Natural killer cell (primary cell): ENCODE results near the gene ACSM2B. TPM values are rescaled to one million over a fixed set of nuclear protein-coding genes. Genes with fewer than 3 reads are reported as not detected.
"Not testable (repeated sequence)": the region's sequence is repeated elsewhere in the genome, so short reads cannot be mapped to it uniquely, and the experiment has no call there.

ENCODE experiments used
- ATAC-seq, 3 donors: fragments of 150-1000 bp in 2 of 3; fragments of 200-7000 bp in 1 of 3; cut with Tn5 transposase; 1 replicate in 1 of 3; 2 replicates in 2 of 3; pipeline ENCODE4 v1.10.0; 2021; ENCODE audit warnings: mild to moderate bottlenecking in 2 of 3, moderate library complexity in 2 of 3
- DNase-seq, 2 donors: peaks; one replicate each; pipeline versions ENCODE4 v3.0.0 to v3.0.0-alpha.2; 2013 to 2021; ENCODE audit warnings: mixed read lengths in 1 of 2
- H3K27ac ChIP-seq: one replicate; pipeline ENCODE4 v1.5.1; 2013; ENCODE audit warnings: mild to moderate bottlenecking, low read length
- H3K27me3 ChIP-seq: one replicate; pipeline ENCODE4 v1.6.1; 2013; ENCODE audit warnings: low read length; ENCODE audit not compliant: control insufficient read depth, insufficient read depth
- H3K36me3 ChIP-seq: one replicate; pipeline ENCODE4 v1.6.1; 2013; ENCODE audit warnings: low read length; ENCODE audit not compliant: control insufficient read depth, insufficient read depth
- H3K4me1 ChIP-seq: one replicate; pipeline ENCODE4 v1.6.1; 2013; ENCODE audit warnings: low read length; ENCODE audit not compliant: control insufficient read depth, insufficient read depth
- H3K4me3 ChIP-seq: one replicate; pipeline ENCODE4 v1.5.1; 2013; ENCODE audit warnings: low read length
- H3K9me3 ChIP-seq: one replicate; pipeline ENCODE4 v1.6.1; 2013; ENCODE audit warnings: low read length; ENCODE audit not compliant: control insufficient read depth, insufficient read depth
- H3K27ac Mint-ChIP-seq, 2 donors: one replicate each; pipeline ENCODE4 v1.8.0; 2022; ENCODE audit warnings: mild to moderate bottlenecking in 2 of 2, mixed read lengths in 2 of 2, moderate library complexity in 1 of 2
- H3K27me3 Mint-ChIP-seq, 2 donors: one replicate each; pipeline ENCODE4 v1.8.0; 2022; ENCODE audit warnings: low read depth in 2 of 2, mixed read lengths in 2 of 2
- H3K36me3 Mint-ChIP-seq: one replicate; pipeline ENCODE4 v1.8.0; 2022; ENCODE audit warnings: mixed read lengths
- H3K4me1 Mint-ChIP-seq, 2 donors: one replicate each; pipeline ENCODE4 v1.8.0; 2022; ENCODE audit warnings: mixed read lengths in 2 of 2
- H3K4me3 Mint-ChIP-seq: one replicate; pipeline ENCODE4 v1.8.0; 2022; ENCODE audit warnings: mild to moderate bottlenecking, moderate library complexity, mixed read lengths
- H3K9me3 Mint-ChIP-seq, 2 donors: one replicate each; pipeline ENCODE4 v1.8.0; 2022; ENCODE audit warnings: mixed read lengths in 2 of 2
- CTCF ChIP-seq: fragments of 200-600 bp; IDR thresholded peaks from one replicate; pipeline ENCODE4 v1.8.0; 2022; ENCODE audit warnings: antibody characterized with exemption
- WGBS: methylation state at CpG from one replicate; pipeline ENCODE4 v1.1.7; 2013; ENCODE audit warnings: missing lambda C conversion rate; ENCODE audit not compliant: insufficient coverage; 5-methylcytosine and 5-hydroxymethylcytosine counted together
- intact Hi-C: fragments of 100-400 bp; cut with micrococcal nuclease; formaldehyde crosslinking; loops from one replicate; pipeline ENCODE4 v1.14.2; 2022
- total RNA-seq, 4 donors: library from RNA; stranded (reverse); fragments of 120-200 nt in 1 of 4; gene quantifications; one replicate each; pipeline versions ENCODE4 v1.2.3 to v1.2.4, GENCODE V29; 2013 to 2022

The ACSM2B gene
- total RNA-seq, 3 donors from 2014 or later (not counting 1 experiment from before 2014, with no cell fraction given), result not detected

GRCh38 chr16:20568404-20568803, 7.8 kb downstream of the ACSM2B start:
- Histone ChIP-seq H3K4me1 (no peaks in the 10 kb centered on the region), H3K4me3 (no peak overlapping the region), H3K36me3 (no peaks in the 10 kb centered on the region), H3K27me3 (no peaks in the 10 kb centered on the region), H3K9me3 (no peaks in the 10 kb centered on the region), H3K27ac (no peak overlapping the region)
- intact Hi-C loops, result no loop called here
- Mint-ChIP-seq H3K9me3 (no peaks in the 10 kb centered on the region), H3K36me3 (no peaks in the 10 kb centered on the region), H3K4me3 (no peak overlapping the region), H3K27me3 (no peaks in the 10 kb centered on the region), H3K27ac (no peak overlapping the region), H3K4me1 (no peaks in the 10 kb centered on the region)
- no peak for TF ChIP-seq CTCF
- 100% methylated on average over 1 of the region's 3 CpGs for WGBS
- no peak for ATAC-seq
- no peak for DNase-seq

GRCh38 chr16:20566864-20567263, 9.3 kb downstream of the ACSM2B start:
- H3K36me3 ChIP-seq, result no peaks in the 10 kb centered on the region
- H3K27ac ChIP-seq, result no peak overlapping the region
- Mint-ChIP-seq H3K27ac (no peak overlapping the region), H3K9me3 (no peaks in the 10 kb centered on the region), H3K4me1 (no peaks in the 10 kb centered on the region), H3K36me3 (no peaks in the 10 kb centered on the region), H3K27me3 (no peaks in the 10 kb centered on the region), H3K4me3 (no peak overlapping the region)
- intact Hi-C loops, result no loop called here
- no peak for DNase-seq
- no peaks in the 10 kb centered on the region for H3K27me3 ChIP-seq
- no peak for ATAC-seq
- H3K4me1 ChIP-seq, result no peaks in the 10 kb centered on the region
- TF ChIP-seq CTCF, result no peak
- H3K9me3 ChIP-seq, result no peaks in the 10 kb centered on the region
- H3K4me3 ChIP-seq, result no peak overlapping the region

- not testable (repeated sequence) for H3K27me3 Mint-ChIP-seq, H3K27ac Mint-ChIP-seq
Measured at GRCh38 chr16:20565334-20565733, 10.8 kb downstream of the ACSM2B start.

GRCh38 chr16:20564218-20564617, 11.9 kb downstream of the ACSM2B start:
- H3K27me3 Mint-ChIP-seq, H3K9me3 ChIP-seq, ATAC-seq, H3K4me1 Mint-ChIP-seq, intact Hi-C loops, H3K36me3 ChIP-seq, H3K9me3 Mint-ChIP-seq, H3K4me3 Mint-ChIP-seq, H3K4me3 ChIP-seq, H3K27me3 ChIP-seq, H3K36me3 Mint-ChIP-seq, H3K4me1 ChIP-seq, H3K27ac ChIP-seq, H3K27ac Mint-ChIP-seq, DNase-seq: not testable (repeated sequence)
- 50% methylated on average over 1 of the region's 3 CpGs for WGBS

More at GRCh38 chr16:20565334-20565733, 10.8 kb downstream of the ACSM2B start:
- H3K9me3 Mint-ChIP-seq, H3K4me3 Mint-ChIP-seq, H3K27me3 ChIP-seq, DNase-seq, H3K36me3 Mint-ChIP-seq, H3K36me3 ChIP-seq, H3K27ac ChIP-seq, intact Hi-C loops, H3K4me1 Mint-ChIP-seq, H3K4me3 ChIP-seq, ATAC-seq, H3K4me1 ChIP-seq, H3K9me3 ChIP-seq: not testable (repeated sequence)
- WGBS, result 100% methylated on average over 1 of the region's 2 CpGs

GRCh38 chr16:20555628-20556027, 20.5 kb downstream of the ACSM2B start:
- H3K27me3 Mint-ChIP-seq, ATAC-seq, intact Hi-C loops, H3K9me3 Mint-ChIP-seq, H3K27ac Mint-ChIP-seq, H3K9me3 ChIP-seq, H3K4me1 Mint-ChIP-seq, H3K36me3 Mint-ChIP-seq, H3K4me3 ChIP-seq, DNase-seq, H3K27me3 ChIP-seq, H3K4me3 Mint-ChIP-seq, H3K27ac ChIP-seq, H3K36me3 ChIP-seq, H3K4me1 ChIP-seq: not testable (repeated sequence)
- WGBS, result no CpG with 5 or more reads among the region's 2 CpGs

GRCh38 chr16:20554689-20555088, 21.5 kb downstream of the ACSM2B start:
- whole genome bisulfite sequencing, result 80% methylated on average over 3 of the region's 3 CpGs
- ATAC-seq, H3K4me3 ChIP-seq, H3K27ac Mint-ChIP-seq, H3K27ac ChIP-seq, H3K27me3 ChIP-seq, H3K27me3 Mint-ChIP-seq, H3K9me3 Mint-ChIP-seq, DNase-seq, H3K4me1 Mint-ChIP-seq, H3K9me3 ChIP-seq, H3K36me3 ChIP-seq, H3K4me3 Mint-ChIP-seq, H3K36me3 Mint-ChIP-seq, intact Hi-C loops, H3K4me1 ChIP-seq: not testable (repeated sequence)

GRCh38 chr16:20553493-20553892, 22.7 kb downstream of the ACSM2B start:
- H3K27ac Mint-ChIP-seq, H3K9me3 ChIP-seq, H3K36me3 Mint-ChIP-seq, H3K27me3 Mint-ChIP-seq, DNase-seq, H3K36me3 ChIP-seq, H3K4me3 Mint-ChIP-seq, H3K27me3 ChIP-seq, H3K4me1 Mint-ChIP-seq, H3K9me3 Mint-ChIP-seq, H3K4me3 ChIP-seq, H3K27ac ChIP-seq, intact Hi-C loops, H3K4me1 ChIP-seq, ATAC-seq: not testable (repeated sequence)
- 53% methylated on average over 2 of the region's 3 CpGs for WGBS
